ENCODE measurements around the gene LRP11.
"Not testable (repeated sequence)": the region's sequence is repeated elsewhere in the genome, so short reads cannot be mapped to it uniquely, and the experiment has no call there.

The LRP11 gene

GRCh38 chr6:149897015-149897697, 33.0 kb upstream of the LRP11 start:
- Histone ChIP-seq H3K27ac (ENCODE audit: low read length) (no peak overlapping the region), H3K4me3 (ENCODE audit: low read length) (no peak overlapping the region), H3K4me1 (ENCODE audit: control insufficient read depth, low read depth, low read length) (no peaks in the 10 kb centered on the region), H3K9me3 (ENCODE audit: control insufficient read depth, low read depth, low read length) (no peaks in the 10 kb centered on the region), H3K9ac (ENCODE audit: low read length) (no peak overlapping the region), H3K36me3 (ENCODE audit: control insufficient read depth, low read depth, low read length) (no peaks in the 10 kb centered on the region), H3K27me3 (ENCODE audit: control insufficient read depth, insufficient read depth, low read length) (no peaks in the 10 kb centered on the region)

GRCh38 chr6:149896491-149896890, 32.3 kb upstream of the LRP11 start:
- Histone ChIP-seq H3K4me3 (ENCODE audit: low read length) (no peak overlapping the region), H3K27ac (ENCODE audit: low read length) (no peak overlapping the region)

GRCh38 chr6:149895833-149896271, 31.7 kb upstream of the LRP11 start:
- Histone ChIP-seq H3K27ac (ENCODE audit: low read length) (no peak overlapping the region), H3K4me3 (ENCODE audit: low read length) (no peak overlapping the region), H3K4me1 (ENCODE audit: control insufficient read depth, low read depth, low read length) (no peaks in the 10 kb centered on the region), H3K27me3 (ENCODE audit: control insufficient read depth, insufficient read depth, low read length) (no peaks in the 10 kb centered on the region), H3K36me3 (ENCODE audit: control insufficient read depth, low read depth, low read length) (no peaks in the 10 kb centered on the region), H3K9ac (ENCODE audit: low read length) (no peak overlapping the region), H3K9me3 (ENCODE audit: control insufficient read depth, low read depth, low read length) (no peaks in the 10 kb centered on the region)

More at GRCh38 chr6:149896491-149896890, 32.3 kb upstream of the LRP11 start:
- Histone ChIP-seq H3K9me3 (ENCODE audit: control insufficient read depth, low read depth, low read length) (no peaks in the 10 kb centered on the region), H3K9ac (ENCODE audit: low read length) (no peak overlapping the region), H3K4me1 (ENCODE audit: control insufficient read depth, low read depth, low read length) (no peaks in the 10 kb centered on the region), H3K36me3 (ENCODE audit: control insufficient read depth, low read depth, low read length) (no peaks in the 10 kb centered on the region), H3K27me3 (ENCODE audit: control insufficient read depth, insufficient read depth, low read length) (no peaks in the 10 kb centered on the region)

- Histone ChIP-seq H3K9me3 (ENCODE audit: control insufficient read depth, low read depth, low read length) (no peaks in the 10 kb centered on the region), H3K27ac (ENCODE audit: low read length) (no peak overlapping the region), H3K4me1 (ENCODE audit: control insufficient read depth, low read depth, low read length) (no peaks in the 10 kb centered on the region), H3K27me3 (ENCODE audit: control insufficient read depth, insufficient read depth, low read length) (no peaks in the 10 kb centered on the region), H3K9ac (ENCODE audit: low read length) (no peak overlapping the region), H3K36me3 (ENCODE audit: control insufficient read depth, low read depth, low read length) (no peaks in the 10 kb centered on the region), H3K4me3 (ENCODE audit: low read length) (no peak overlapping the region)
These were observed 31.0 kb upstream of the LRP11 start for GRCh38 chr6:149895048-149895590.

GRCh38 chr6:149891864-149892263, 27.7 kb upstream of the LRP11 start:
- H3K27ac ChIP-seq (ENCODE audit: low read length); H3K9me3 ChIP-seq (ENCODE audit: control insufficient read depth, low read depth, low read length); H3K9ac ChIP-seq (ENCODE audit: low read length); H3K4me3 ChIP-seq (ENCODE audit: low read length); H3K36me3 ChIP-seq (ENCODE audit: control insufficient read depth, low read depth, low read length); H3K4me1 ChIP-seq (ENCODE audit: control insufficient read depth, low read depth, low read length); H3K27me3 ChIP-seq (ENCODE audit: control insufficient read depth, insufficient read depth, low read length): not testable (repeated sequence)

- Histone ChIP-seq H3K4me3 (ENCODE audit: low read length) (no peak overlapping the region), H3K36me3 (ENCODE audit: control insufficient read depth, low read depth, low read length) (no peaks in the 10 kb centered on the region), H3K9me3 (ENCODE audit: control insufficient read depth, low read depth, low read length) (no peaks in the 10 kb centered on the region), H3K4me1 (ENCODE audit: control insufficient read depth, low read depth, low read length) (no peaks in the 10 kb centered on the region), H3K9ac (ENCODE audit: low read length) (no peak overlapping the region), H3K27me3 (ENCODE audit: control insufficient read depth, insufficient read depth, low read length) (no peaks in the 10 kb centered on the region), H3K27ac (ENCODE audit: low read length) (no peak overlapping the region)
These were observed 27.1 kb upstream of the LRP11 start for GRCh38 chr6:149891259-149891658.

GRCh38 chr6:149890629-149891045, 26.5 kb upstream of the LRP11 start:
- H3K9me3 ChIP-seq (ENCODE audit: control insufficient read depth, low read depth, low read length) = no peaks in the 10 kb centered on the region
- H3K27me3 ChIP-seq (ENCODE audit: control insufficient read depth, insufficient read depth, low read length) = no peaks in the 10 kb centered on the region
- no peak overlapping the region for H3K27ac ChIP-seq (ENCODE audit: low read length)
- no peak overlapping the region for H3K9ac ChIP-seq (ENCODE audit: low read length)
- no peak overlapping the region for H3K4me3 ChIP-seq (ENCODE audit: low read length)
- H3K4me1 ChIP-seq (ENCODE audit: control insufficient read depth, low read depth, low read length) = no peaks in the 10 kb centered on the region
- H3K36me3 ChIP-seq (ENCODE audit: control insufficient read depth, low read depth, low read length) = no peaks in the 10 kb centered on the region

GRCh38 chr6:149889326-149889725, 25.2 kb upstream of the LRP11 start:
- no peaks in the 10 kb centered on the region for H3K36me3 ChIP-seq (ENCODE audit: control insufficient read depth, low read depth, low read length)
- no peak overlapping the region for H3K4me3 ChIP-seq (ENCODE audit: low read length)
- H3K9ac ChIP-seq (ENCODE audit: low read length) = no peak overlapping the region
- no peak overlapping the region for H3K27ac ChIP-seq (ENCODE audit: low read length)
- H3K27me3 ChIP-seq (ENCODE audit: control insufficient read depth, insufficient read depth, low read length) = no peaks in the 10 kb centered on the region
- H3K9me3 ChIP-seq (ENCODE audit: control insufficient read depth, low read depth, low read length) = no peaks in the 10 kb centered on the region
- H3K4me1 ChIP-seq (ENCODE audit: control insufficient read depth, low read depth, low read length) = no peaks in the 10 kb centered on the region

- no peaks in the 10 kb centered on the region for H3K4me1 ChIP-seq (ENCODE audit: control insufficient read depth, low read depth, low read length)
- H3K27ac ChIP-seq (ENCODE audit: low read length) = no peak overlapping the region
- no peaks in the 10 kb centered on the region for H3K9me3 ChIP-seq (ENCODE audit: control insufficient read depth, low read depth, low read length)
- no peak overlapping the region for H3K9ac ChIP-seq (ENCODE audit: low read length)
- no peak overlapping the region for H3K4me3 ChIP-seq (ENCODE audit: low read length)
- H3K36me3 ChIP-seq (ENCODE audit: control insufficient read depth, low read depth, low read length) = no peaks in the 10 kb centered on the region
- H3K27me3 ChIP-seq (ENCODE audit: control insufficient read depth, insufficient read depth, low read length) = peaks cover 4% of the 10 kb centered on the region
These were observed 24.5 kb upstream of the LRP11 start for GRCh38 chr6:149888659-149889058.

- Histone ChIP-seq H3K4me3 (ENCODE audit: low read length) (no peak overlapping the region), H3K27me3 (ENCODE audit: control insufficient read depth, insufficient read depth, low read length) (peaks cover 7% of the 10 kb centered on the region), H3K9ac (ENCODE audit: low read length) (no peak overlapping the region), H3K36me3 (ENCODE audit: control insufficient read depth, low read depth, low read length) (no peaks in the 10 kb centered on the region), H3K27ac (ENCODE audit: low read length) (no peak overlapping the region), H3K4me1 (ENCODE audit: control insufficient read depth, low read depth, low read length) (no peaks in the 10 kb centered on the region), H3K9me3 (ENCODE audit: control insufficient read depth, low read depth, low read length) (no peaks in the 10 kb centered on the region)
These were observed 23.9 kb upstream of the LRP11 start for GRCh38 chr6:149888093-149888492.

GRCh38 chr6:149887343-149887742, 23.2 kb upstream of the LRP11 start:
- H3K27me3 ChIP-seq (ENCODE audit: control insufficient read depth, insufficient read depth, low read length) = peaks cover 7% of the 10 kb centered on the region
- H3K9me3 ChIP-seq (ENCODE audit: control insufficient read depth, low read depth, low read length) = no peaks in the 10 kb centered on the region
- no peaks in the 10 kb centered on the region for H3K36me3 ChIP-seq (ENCODE audit: control insufficient read depth, low read depth, low read length)
- no peak overlapping the region for H3K4me3 ChIP-seq (ENCODE audit: low read length)
- no peaks in the 10 kb centered on the region for H3K4me1 ChIP-seq (ENCODE audit: control insufficient read depth, low read depth, low read length)
- H3K27ac ChIP-seq (ENCODE audit: low read length) = no peak overlapping the region
- H3K9ac ChIP-seq (ENCODE audit: low read length) = no peak overlapping the region

- Histone ChIP-seq H3K4me3 (ENCODE audit: low read length) (no peak overlapping the region), H3K9me3 (ENCODE audit: control insufficient read depth, low read depth, low read length) (no peaks in the 10 kb centered on the region), H3K27ac (ENCODE audit: low read length) (no peak overlapping the region), H3K9ac (ENCODE audit: low read length) (no peak overlapping the region), H3K4me1 (ENCODE audit: control insufficient read depth, low read depth, low read length) (no peaks in the 10 kb centered on the region), H3K36me3 (ENCODE audit: control insufficient read depth, low read depth, low read length) (no peaks in the 10 kb centered on the region), H3K27me3 (ENCODE audit: control insufficient read depth, insufficient read depth, low read length) (peaks cover 7% of the 10 kb centered on the region)
These were observed 21.7 kb upstream of the LRP11 start for GRCh38 chr6:149885888-149886287.

All from iPS-18a (cell line).